ENCODE results near the gene PBXIP1. TPM values are rescaled to one million over a fixed set of nuclear protein-coding genes. Genes with fewer than 3 reads are reported as not detected.

PBXIP1 gene
- total and polyA plus RNA-seq, 2 of the 13 experiments (the other 11 are each of a cell fraction or from before 2014, with no cell fraction given): 16.3 to 31.9 TPM

DNA sequence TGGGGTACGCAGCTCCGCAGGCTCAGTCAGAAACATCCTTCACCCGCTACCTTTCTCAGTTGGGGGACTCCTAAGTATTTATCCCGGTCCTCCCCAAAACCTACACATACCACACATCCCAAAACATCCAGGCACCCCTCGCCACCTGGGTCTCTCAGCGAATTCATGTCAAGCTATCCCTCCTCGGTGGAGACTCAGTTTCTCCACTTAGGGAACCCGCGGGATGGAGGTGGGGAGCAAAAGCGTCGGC lies 45.5 kb upstream of the PBXIP1 start (continued):
- no peak for TF ChIP-seq ZNF550 (CRISPR knock-in tag; IDR thresholded peaks at IDR 0.05; ENCODE audit: borderline replicate concordance)
- TF ChIP-seq HDAC2 (CRISPR knock-in tag; IDR thresholded peaks at IDR 0.05): no peak
- TF ChIP-seq, protein P1, sequence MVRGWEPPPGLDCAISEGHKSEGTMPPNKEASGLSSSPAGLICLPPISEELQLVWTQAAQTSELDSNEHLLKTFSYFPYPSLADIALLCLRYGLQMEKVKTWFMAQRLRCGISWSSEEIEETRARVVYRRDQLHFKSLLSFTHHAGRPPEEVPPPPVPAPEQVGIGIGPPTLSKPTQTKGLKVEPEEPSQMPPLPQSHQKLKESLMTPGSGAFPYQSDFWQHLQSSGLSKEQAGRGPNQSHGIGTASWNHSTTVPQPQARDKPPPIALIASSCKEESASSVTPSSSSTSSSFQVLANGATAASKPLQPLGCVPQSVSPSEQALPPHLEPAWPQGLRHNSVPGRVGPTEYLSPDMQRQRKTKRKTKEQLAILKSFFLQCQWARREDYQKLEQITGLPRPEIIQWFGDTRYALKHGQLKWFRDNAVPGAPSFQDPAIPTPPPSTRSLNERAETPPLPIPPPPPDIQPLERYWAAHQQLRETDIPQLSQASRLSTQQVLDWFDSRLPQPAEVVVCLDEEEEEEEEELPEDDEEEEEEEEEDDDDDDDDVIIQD (CRISPR knock-in tag; IDR thresholded peaks at IDR 0.05; ENCODE audit: low read depth): no peak
- TF ChIP-seq, protein P2, sequence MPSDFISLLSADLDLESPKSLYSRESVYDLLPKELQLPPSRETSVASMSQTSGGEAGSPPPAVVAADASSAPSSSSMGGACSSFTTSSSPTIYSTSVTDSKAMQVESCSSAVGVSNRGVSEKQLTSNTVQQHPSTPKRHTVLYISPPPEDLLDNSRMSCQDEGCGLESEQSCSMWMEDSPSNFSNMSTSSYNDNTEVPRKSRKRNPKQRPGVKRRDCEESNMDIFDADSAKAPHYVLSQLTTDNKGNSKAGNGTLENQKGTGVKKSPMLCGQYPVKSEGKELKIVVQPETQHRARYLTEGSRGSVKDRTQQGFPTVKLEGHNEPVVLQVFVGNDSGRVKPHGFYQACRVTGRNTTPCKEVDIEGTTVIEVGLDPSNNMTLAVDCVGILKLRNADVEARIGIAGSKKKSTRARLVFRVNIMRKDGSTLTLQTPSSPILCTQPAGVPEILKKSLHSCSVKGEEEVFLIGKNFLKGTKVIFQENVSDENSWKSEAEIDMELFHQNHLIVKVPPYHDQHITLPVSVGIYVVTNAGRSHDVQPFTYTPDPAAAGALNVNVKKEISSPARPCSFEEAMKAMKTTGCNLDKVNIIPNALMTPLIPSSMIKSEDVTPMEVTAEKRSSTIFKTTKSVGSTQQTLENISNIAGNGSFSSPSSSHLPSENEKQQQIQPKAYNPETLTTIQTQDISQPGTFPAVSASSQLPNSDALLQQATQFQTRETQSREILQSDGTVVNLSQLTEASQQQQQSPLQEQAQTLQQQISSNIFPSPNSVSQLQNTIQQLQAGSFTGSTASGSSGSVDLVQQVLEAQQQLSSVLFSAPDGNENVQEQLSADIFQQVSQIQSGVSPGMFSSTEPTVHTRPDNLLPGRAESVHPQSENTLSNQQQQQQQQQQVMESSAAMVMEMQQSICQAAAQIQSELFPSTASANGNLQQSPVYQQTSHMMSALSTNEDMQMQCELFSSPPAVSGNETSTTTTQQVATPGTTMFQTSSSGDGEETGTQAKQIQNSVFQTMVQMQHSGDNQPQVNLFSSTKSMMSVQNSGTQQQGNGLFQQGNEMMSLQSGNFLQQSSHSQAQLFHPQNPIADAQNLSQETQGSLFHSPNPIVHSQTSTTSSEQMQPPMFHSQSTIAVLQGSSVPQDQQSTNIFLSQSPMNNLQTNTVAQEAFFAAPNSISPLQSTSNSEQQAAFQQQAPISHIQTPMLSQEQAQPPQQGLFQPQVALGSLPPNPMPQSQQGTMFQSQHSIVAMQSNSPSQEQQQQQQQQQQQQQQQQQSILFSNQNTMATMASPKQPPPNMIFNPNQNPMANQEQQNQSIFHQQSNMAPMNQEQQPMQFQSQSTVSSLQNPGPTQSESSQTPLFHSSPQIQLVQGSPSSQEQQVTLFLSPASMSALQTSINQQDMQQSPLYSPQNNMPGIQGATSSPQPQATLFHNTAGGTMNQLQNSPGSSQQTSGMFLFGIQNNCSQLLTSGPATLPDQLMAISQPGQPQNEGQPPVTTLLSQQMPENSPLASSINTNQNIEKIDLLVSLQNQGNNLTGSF (CRISPR knock-in tag; IDR thresholded peaks at IDR 0.05): no peak
- no peak; the same call in 1 of the 2 replicates for TF ChIP-seq KAT8 (CRISPR knock-in tag; IDR thresholded peaks at IDR 0.05)
- TF ChIP-seq ZNF253 (CRISPR knock-in tag; IDR thresholded peaks at IDR 0.05; ENCODE audit: borderline replicate concordance): no peak
- TF ChIP-seq CENPX (CRISPR knock-in tag; IDR thresholded peaks at IDR 0.05): no peak
- TF ChIP-seq PHF20 (CRISPR knock-in tag; IDR thresholded peaks at IDR 0.05): peak; percentile 51; the same call in 1 of the 2 replicates
- no peak for TF ChIP-seq ZNF329 (CRISPR knock-in tag; IDR thresholded peaks at IDR 0.05; ENCODE audit: low read depth)
- TF ChIP-seq SIN3A (IDR thresholded peaks at IDR 0.05; ENCODE audit: borderline replicate concordance, low read depth, low read length): no peak
- no peak for TF ChIP-seq RFXAP (CRISPR knock-in tag; IDR thresholded peaks at IDR 0.05; ENCODE audit: borderline replicate concordance)
- TF ChIP-seq ELF3 (CRISPR knock-in tag; IDR thresholded peaks at IDR 0.05): no peak
- TF ChIP-seq, protein P3, sequence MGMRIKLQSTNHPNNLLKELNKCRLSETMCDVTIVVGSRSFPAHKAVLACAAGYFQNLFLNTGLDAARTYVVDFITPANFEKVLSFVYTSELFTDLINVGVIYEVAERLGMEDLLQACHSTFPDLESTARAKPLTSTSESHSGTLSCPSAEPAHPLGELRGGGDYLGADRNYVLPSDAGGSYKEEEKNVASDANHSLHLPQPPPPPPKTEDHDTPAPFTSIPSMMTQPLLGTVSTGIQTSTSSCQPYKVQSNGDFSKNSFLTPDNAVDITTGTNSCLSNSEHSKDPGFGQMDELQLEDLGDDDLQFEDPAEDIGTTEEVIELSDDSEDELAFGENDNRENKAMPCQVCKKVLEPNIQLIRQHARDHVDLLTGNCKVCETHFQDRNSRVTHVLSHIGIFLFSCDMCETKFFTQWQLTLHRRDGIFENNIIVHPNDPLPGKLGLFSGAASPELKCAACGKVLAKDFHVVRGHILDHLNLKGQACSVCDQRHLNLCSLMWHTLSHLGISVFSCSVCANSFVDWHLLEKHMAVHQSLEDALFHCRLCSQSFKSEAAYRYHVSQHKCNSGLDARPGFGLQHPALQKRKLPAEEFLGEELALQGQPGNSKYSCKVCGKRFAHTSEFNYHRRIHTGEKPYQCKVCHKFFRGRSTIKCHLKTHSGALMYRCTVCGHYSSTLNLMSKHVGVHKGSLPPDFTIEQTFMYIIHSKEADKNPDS (CRISPR knock-in tag; IDR thresholded peaks at IDR 0.05): 0 out of 2 replicates have a peak, but pooled peaks have one; percentile 35
- TF ChIP-seq ZNF83 (CRISPR knock-in tag; IDR thresholded peaks at IDR 0.05; ENCODE audit: borderline replicate concordance): no peak
- TF ChIP-seq ZNF263 (CRISPR knock-in tag; IDR thresholded peaks at IDR 0.05): peak; percentile 26; the same call in 1 of the 2 replicates
- TF ChIP-seq ZBTB21 (CRISPR knock-in tag; IDR thresholded peaks at IDR 0.05): no peak
- no peak for TF ChIP-seq TBX2 (CRISPR knock-in tag; IDR thresholded peaks at IDR 0.05; ENCODE audit: borderline replicate concordance)
- TF ChIP-seq, protein P4, sequence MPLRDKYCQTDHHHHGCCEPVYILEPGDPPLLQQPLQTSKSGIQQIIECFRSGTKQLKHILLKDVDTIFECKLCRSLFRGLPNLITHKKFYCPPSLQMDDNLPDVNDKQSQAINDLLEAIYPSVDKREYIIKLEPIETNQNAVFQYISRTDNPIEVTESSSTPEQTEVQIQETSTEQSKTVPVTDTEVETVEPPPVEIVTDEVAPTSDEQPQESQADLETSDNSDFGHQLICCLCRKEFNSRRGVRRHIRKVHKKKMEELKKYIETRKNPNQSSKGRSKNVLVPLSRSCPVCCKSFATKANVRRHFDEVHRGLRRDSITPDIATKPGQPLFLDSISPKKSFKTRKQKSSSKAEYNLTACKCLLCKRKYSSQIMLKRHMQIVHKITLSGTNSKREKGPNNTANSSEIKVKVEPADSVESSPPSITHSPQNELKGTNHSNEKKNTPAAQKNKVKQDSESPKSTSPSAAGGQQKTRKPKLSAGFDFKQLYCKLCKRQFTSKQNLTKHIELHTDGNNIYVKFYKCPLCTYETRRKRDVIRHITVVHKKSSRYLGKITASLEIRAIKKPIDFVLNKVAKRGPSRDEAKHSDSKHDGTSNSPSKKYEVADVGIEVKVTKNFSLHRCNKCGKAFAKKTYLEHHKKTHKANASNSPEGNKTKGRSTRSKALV (CRISPR knock-in tag; IDR thresholded peaks at IDR 0.05): no peak
- no peak for TF ChIP-seq NFKBIZ (CRISPR knock-in tag; IDR thresholded peaks at IDR 0.05)
- TF ChIP-seq, protein P5, sequence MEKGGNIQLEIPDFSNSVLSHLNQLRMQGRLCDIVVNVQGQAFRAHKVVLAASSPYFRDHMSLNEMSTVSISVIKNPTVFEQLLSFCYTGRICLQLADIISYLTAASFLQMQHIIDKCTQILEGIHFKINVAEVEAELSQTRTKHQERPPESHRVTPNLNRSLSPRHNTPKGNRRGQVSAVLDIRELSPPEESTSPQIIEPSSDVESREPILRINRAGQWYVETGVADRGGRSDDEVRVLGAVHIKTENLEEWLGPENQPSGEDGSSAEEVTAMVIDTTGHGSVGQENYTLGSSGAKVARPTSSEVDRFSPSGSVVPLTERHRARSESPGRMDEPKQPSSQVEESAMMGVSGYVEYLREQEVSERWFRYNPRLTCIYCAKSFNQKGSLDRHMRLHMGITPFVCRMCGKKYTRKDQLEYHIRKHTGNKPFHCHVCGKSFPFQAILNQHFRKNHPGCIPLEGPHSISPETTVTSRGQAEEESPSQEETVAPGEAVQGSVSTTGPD (CRISPR knock-in tag; IDR thresholded peaks at IDR 0.05): no peak
